ENCODE measurements around the gene ACP2. TPM values are rescaled to one million over a fixed set of nuclear protein-coding genes. Genes with fewer than 3 reads are reported as not detected.

The ACP2 gene
- total and polyA plus RNA-seq, 9 of the 15 experiments (the other 6 are each of a cell fraction or from before 2014, with no cell fraction given): 1.9 to 20.0 (median 11.6) TPM

- ChIA-PET POLR2A (no interaction called here), CTCF (ENCODE audit: low intra/inter-chr PET ratio) (no interaction called here)
- Histone ChIP-seq H3K79me2 (ENCODE audit: control insufficient read depth, insufficient read depth, low read length) (peaks cover 17% of the 10 kb centered on the region; the same call in 2 of the 3 replicates), H3K27ac (ENCODE audit: extremely low read depth, low read depth, low read length) (no peak overlapping the region), H3K36me3 (ENCODE audit: control insufficient read depth, insufficient read depth, low read length) (no peaks in the 10 kb centered on the region; the same call in 2 of the 3 replicates), H3K9ac (ENCODE audit: insufficient read depth in 1 of 2, low read depth in 2 of 2, low read length in 2 of 2) (peak overlapping the region in 1 of 2 experiments; percentile 75; a peak in 1 of 4 replicates), H3K4me3 (no peak overlapping the region), H2AFZ (ENCODE audit: low read depth, low read length) (no peak overlapping the region), H4K20me1 (replicated peaks; ENCODE audit: control insufficient read depth, insufficient read depth, low read length) (no peaks in the 10 kb centered on the region; the same call in 1 of the 2 replicates), H3K9me3 (replicated peaks; ENCODE audit: control insufficient read depth, insufficient read depth, low read depth, low read length) (no peaks in the 10 kb centered on the region), H3K4me1 (replicated peaks in 1 of 2; ENCODE audit: control insufficient read depth in 2 of 2, insufficient read depth in 2 of 2, low read length in 2 of 2) (peaks cover 14 to 20% of the 10 kb centered on the region in 2 experiments; a peak in 4 of 5 replicates), H3K27me3 (ENCODE audit: control insufficient read depth in 2 of 2, insufficient read depth in 2 of 2, low read length in 2 of 2) (no peaks in the 10 kb centered on the region), H3K9me1 (ENCODE audit: control insufficient read depth, insufficient read depth, low read length) (no peaks in the 10 kb centered on the region), H3K4me2 (ENCODE audit: insufficient read depth, low read length) (no peak overlapping the region)
- TF ChIP-seq CBFA2T2 (conservative IDR thresholded peaks at IDR 0.05) (no peak), ELK3 (CRISPR knock-in tag; IDR thresholded peaks at IDR 0.05) (no peak), ZNF311 (CRISPR knock-in tag; IDR thresholded peaks at IDR 0.05) (no peak), PRMT5 (CRISPR knock-in tag; IDR thresholded peaks at IDR 0.05) (no peak), SMARCC2 (IDR thresholded peaks at IDR 0.05; ENCODE audit: low read depth) (no peak), CHD1 (IDR thresholded peaks at IDR 0.05; ENCODE audit: low read length) (no peak), NEUROD1 (IDR thresholded peaks at IDR 0.05; ENCODE audit: borderline replicate concordance, low read depth, low read length, partially characterized antibody) (no peak), SAFB2 (IDR thresholded peaks at IDR 0.05; ENCODE audit: borderline replicate concordance, low read depth, low read length, severe bottlenecking) (no peak), HINFP (tag; conservative IDR thresholded peaks at IDR 0.05; ENCODE audit: low read depth) (no peak), SRSF9 (IDR thresholded peaks at IDR 0.05; ENCODE audit: borderline replicate concordance, low read depth, low read length) (no peak), BRCA1 (IDR thresholded peaks at IDR 0.05) (no peak), BRCA1 (CRISPR knock-in tag; IDR thresholded peaks at IDR 0.05) (no peak), SAFB (IDR thresholded peaks at IDR 0.05; ENCODE audit: borderline replicate concordance, low read depth, low read length) (no peak), ARID4B (CRISPR knock-in tag; IDR thresholded peaks at IDR 0.05) (no peak), E2F3 (CRISPR knock-in tag; IDR thresholded peaks at IDR 0.05) (no peak)
- in situ Hi-C loops (cut with MboI) (no loop called here), intact Hi-C loops (cut with micrococcal nuclease) (no loop called here)
- no peak for DNase-seq (ENCODE audit: extremely low read depth in 1 of 4, low spot score in 3 of 4)
- ATAC-seq: no peak
- no TSS peak for BruUV-seq (replicated peaks)
- FAIRE-seq: no peak
- 66% methylated on average over 10 of the region's 12 CpGs for WGBS (ENCODE audit: insufficient coverage, low coverage, missing lambda C conversion rate)
These were observed 35.7 kb downstream of the ACP2 start for GRCh38 chr11:47212938-47213337.

All from K562 (cell line).